GM21576 (cell line): ENCODE results near the gene STIM2.

ENCODE experiments used
- ATAC-seq: cut with Tn5 transposase; IDR thresholded peaks from one replicate; pipeline ENCODE4 v1.9.1; 2021; ENCODE audit warnings: mild to moderate bottlenecking, moderate library complexity; ENCODE audit not compliant: unreplicated experiment

Gene STIM2

GRCh38 chr4:26896636-26897035 lies 36.0 kb downstream of the STIM2 start:
- ATAC-seq: no peak

GRCh38 chr4:26899991-26900390 lies 39.4 kb downstream of the STIM2 start:
- no peak for ATAC-seq

- no peak for ATAC-seq
Observed at GRCh38 chr4:26900765-26901164, 40.1 kb downstream of the STIM2 start.

- no peak for ATAC-seq
Observed at GRCh38 chr4:26905172-26905571, 44.5 kb downstream of the STIM2 start.

DNA sequence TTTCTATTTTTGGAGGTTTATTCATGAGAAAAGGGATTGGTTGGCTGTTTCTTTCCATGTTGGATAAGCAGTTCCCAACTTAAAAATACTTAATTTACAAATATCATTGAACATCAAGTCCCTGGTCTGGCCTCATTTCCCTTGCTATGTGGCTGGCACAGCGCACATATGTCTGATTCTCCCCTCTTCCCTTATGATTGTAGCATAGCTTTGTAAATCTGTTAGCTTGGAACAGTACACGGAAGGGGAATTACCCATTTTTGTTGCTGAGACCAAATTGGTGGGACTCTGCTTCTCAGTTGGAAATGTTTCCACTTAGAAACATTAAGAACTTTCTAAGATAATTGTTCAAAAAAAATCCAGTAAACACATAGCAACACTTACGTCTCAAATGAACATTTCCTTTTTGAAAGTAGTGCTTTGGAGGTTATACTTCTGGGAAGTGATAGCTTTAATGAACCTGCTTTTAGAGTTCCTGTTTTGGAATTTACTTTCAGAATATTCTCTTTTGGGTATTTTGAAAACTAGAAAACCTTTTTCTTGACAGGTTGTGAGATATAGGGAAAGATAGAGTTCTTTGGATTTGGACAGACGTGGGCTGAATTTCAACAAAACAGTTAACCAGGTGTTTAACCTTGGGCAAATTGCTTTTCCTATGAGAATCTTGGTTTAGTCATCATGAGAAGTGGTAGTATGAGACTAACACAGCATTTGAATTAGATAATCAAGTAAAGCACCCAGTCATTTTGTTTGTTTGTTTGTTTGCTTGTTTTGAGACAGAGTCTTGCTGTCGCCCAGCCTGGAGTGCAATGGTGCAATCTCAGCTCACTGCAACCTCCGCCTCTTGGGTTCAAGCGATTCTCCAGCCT lies 47.3 kb downstream of the STIM2 start:
- no peak for ATAC-seq

DNA sequence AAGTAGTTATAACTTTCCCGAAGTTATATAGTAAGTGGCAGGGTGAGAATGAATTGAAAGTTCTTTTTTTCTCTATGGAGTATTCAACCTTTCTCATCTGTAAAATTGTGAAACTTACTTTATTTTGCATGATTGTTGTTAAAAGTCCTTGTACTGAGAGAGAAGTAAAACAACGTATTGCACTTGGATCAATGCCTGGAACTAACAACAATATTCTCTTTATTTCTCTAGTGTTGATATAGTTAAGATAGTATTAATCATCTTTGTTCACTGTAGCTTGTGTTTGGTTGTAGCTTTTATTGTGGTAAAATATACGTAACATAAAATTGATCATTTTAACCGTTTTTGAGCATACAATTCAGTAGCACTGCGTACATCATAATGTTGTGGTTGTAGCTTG lies 48.7 kb downstream of the STIM2 start:
- no peak for ATAC-seq

DNA sequence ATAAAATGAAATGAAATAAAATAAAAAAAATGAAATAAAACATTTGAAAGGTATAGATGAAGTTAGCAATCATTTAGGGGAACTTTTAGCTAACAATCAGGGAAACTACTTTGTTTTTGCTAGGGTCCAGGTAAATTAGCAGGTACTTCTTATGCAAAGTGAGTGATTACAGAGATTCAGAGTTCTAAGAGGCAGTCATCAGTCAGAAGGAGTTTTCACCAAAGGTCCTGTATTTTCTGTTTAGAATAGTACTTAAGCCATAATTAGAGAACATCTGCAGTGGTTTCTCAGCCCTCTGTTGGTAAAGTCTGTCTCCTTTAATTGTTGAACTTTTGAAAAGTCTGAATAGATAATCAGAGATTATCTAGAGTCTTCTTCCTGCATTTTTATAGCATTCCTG lies 50.6 kb downstream of the STIM2 start:
- no peak for ATAC-seq

GRCh38 chr4:26912069-26912468 lies 51.4 kb downstream of the STIM2 start:
- ATAC-seq: no peak

- ATAC-seq: peak; percentile 65
Observed at GRCh38 chr4:26912810-26913209, 52.2 kb downstream of the STIM2 start.

- ATAC-seq: no peak
Observed at GRCh38 chr4:26916195-26916594, 55.6 kb downstream of the STIM2 start.

DNA sequence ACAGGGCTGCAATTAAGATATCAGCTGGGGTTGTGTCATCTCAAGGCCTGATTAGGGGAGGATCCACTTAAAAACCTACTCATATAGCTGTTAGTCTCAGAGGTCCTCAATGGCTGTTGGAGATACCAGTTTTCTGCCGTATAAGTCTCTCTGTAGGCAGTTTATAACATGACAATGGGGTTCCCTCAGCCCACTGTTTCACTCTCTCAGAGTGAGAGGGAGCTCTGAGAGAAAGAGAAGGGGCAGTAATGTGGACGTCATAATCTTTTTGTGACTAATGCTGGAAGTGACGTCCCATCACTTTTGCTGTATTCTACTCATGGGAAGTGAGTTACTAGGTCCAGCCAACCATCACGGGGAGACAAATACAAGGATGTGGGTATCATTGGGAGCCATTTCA lies 70.3 kb downstream of the STIM2 start:
- no peak for ATAC-seq

GRCh38 chr4:26931451-26931850 lies 70.8 kb downstream of the STIM2 start:
- ATAC-seq: no peak

DNA sequence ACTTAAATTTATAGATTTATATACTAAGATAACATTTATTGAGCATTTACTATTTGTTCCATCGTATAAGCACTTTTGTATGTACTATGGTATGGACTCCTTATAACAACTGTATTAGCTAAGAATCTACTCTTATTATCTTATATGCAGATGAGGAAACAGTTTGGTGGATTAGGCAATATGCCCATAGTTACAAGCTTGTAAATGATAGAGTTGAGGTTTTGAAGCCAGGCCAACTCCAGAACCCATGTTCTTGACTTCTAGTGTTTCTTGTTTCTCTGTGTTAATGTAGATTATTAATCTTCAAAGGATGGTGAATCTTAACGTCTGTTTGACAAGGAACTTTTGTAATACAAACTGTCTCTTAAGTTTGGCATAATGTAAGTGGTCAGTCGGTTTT lies 71.3 kb downstream of the STIM2 start:
- no peak for ATAC-seq

DNA sequence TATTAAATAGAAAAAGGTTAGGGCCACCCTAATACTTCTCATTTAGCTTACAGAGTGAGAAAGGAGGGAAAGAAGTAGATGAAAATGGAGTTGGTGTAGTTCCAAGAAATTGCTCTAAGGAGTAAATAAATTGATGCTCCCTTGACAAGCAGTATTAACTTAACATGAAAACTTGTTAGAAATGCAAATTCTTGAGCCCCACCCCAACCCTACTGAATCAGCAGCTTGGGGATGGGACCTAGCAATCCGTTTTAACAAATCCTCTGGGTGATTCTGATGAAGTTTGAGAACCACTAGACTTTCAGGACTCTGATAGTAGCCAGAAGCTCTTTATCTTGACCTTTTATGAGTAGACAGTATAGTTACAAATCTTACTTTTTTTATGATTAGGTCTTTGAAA lies 74.8 kb downstream of the STIM2 start:
- no peak for ATAC-seq

DNA sequence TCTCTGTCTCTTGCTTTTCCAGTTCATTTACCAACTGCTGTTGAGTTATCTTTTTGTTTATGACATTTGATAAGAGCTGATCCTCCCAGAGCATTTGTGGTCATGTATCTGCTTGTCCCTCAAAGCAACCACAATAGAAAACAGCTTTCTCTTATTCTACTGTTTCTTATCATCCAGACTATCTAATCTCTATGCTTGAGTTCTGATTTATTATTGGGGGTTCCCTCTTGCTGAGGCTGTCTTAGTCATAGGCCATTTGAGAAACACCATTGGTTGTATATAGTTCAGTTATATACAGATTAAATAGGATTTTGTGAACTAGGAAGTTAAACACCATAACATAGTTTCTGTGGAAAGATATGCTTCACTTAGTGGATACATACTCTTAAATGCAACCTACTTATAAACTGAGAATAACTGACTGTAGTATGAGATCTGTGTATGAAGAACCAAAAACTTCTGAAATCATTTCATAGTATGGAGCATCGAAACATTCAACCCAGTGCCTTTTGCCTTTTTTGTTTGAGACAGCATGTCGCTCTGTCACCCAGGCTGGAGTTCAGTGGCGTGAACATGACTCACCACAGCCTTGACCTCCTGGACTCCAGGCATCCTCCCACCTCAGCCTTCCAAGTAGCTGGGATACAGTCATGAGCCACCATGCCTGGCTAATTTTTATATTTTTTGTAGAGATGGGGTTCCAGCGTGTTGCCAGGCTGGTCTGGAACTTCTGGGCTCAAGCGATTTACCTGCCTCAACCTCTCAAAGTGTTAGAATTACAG lies 75.8 kb downstream of the STIM2 start:
- no peak for ATAC-seq

- ATAC-seq: peak; percentile 75
Observed at GRCh38 chr4:26937139-26937538, 76.5 kb downstream of the STIM2 start.

DNA sequence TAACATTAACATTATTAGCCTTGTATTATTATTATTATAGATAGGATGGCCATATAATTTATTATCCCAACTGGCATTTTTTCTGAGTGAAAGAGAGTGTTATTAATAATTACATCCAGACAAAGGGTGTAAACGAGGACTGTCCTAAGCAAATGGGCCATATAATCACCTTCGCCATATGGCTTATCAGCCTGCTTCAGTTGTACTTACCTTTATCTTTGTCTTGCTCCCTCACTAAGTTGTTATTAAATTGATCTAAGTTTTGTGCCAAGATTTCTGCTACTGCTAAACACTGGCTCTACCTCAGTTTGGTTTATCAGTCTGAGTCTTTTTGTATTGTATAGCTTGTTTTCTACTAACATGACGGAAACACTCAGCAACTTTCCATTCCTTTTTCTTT lies 76.9 kb downstream of the STIM2 start:
- no peak for ATAC-seq

- no peak for ATAC-seq
Observed at GRCh38 chr4:26938516-26938915, 77.9 kb downstream of the STIM2 start.

DNA sequence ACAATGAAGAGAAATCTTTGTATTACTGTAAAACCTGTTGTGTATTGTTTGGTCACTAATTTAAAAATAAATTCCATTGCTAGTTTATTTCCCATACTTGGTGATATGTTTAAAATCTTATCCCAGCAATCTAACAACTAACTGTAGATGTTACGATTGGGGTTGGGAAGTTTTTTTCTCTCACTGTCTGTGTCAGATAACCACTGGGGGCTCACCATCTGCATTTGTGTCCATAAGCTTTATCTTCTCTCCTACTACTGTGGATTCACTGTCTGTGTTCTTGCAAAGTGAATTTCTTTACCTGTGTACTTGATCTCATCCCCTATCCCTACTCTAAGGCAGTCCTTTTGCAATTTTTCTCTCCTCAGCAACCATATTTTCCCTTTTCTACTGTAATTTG lies 81.3 kb downstream of the STIM2 start:
- no peak for ATAC-seq

- no peak for ATAC-seq
Observed at GRCh38 chr4:26942871-26943270, 82.2 kb downstream of the STIM2 start.

GRCh38 chr4:26943391-26943790 lies 82.8 kb downstream of the STIM2 start:
- no peak for ATAC-seq

GRCh38 chr4:26945794-26946193 lies 85.2 kb downstream of the STIM2 start:
- no peak for ATAC-seq
